H9 (cell line): ENCODE measurements around the gene HSPA4. TPM values are rescaled to one million over a fixed set of nuclear protein-coding genes. Genes with fewer than 3 reads are reported as not detected.

Source experiments
- DNase-seq: peaks from one replicate; pipeline ENCODE4 v3.0.0-alpha.2; 2017
- H2AFZ ChIP-seq: one replicate; pipeline ENCODE4 v1.6.1; 2013; ENCODE audit warnings: mild to moderate bottlenecking, low read length, control low read depth, moderate library complexity
- H2AK5ac ChIP-seq: 2 replicates; pipeline ENCODE4 v1.6.1; 2013; ENCODE audit warnings: low read length, control low read depth, mixed read lengths; ENCODE audit not compliant: insufficient read length
- H2BK120ac ChIP-seq: one replicate; pipeline ENCODE4 v1.6.1; 2013; ENCODE audit warnings: low read depth, mild to moderate bottlenecking, low read length, control low read depth, inconsistent platforms; ENCODE audit not compliant: poor library complexity, severe bottlenecking
- H2BK12ac ChIP-seq: 2 replicates; pipeline ENCODE4 v1.6.1; 2013; ENCODE audit warnings: low read length, control low read depth, mixed read lengths, low read depth; ENCODE audit not compliant: insufficient read length
- H2BK15ac ChIP-seq: 2 replicates; pipeline ENCODE4 v1.6.1; 2013; ENCODE audit warnings: low read depth, low read length, control low read depth
- H2BK20ac ChIP-seq: one replicate; pipeline ENCODE4 v1.6.1; 2013; ENCODE audit warnings: low read depth, mild to moderate bottlenecking, low read length, control low read depth, inconsistent platforms; ENCODE audit not compliant: poor library complexity, severe bottlenecking
- H2BK5ac ChIP-seq: 2 replicates; pipeline ENCODE4 v1.6.1; 2013; ENCODE audit warnings: low read length, control low read depth, mixed read lengths; ENCODE audit not compliant: insufficient read length
- H3K14ac ChIP-seq: 2 replicates; pipeline ENCODE4 v1.6.1; 2013; ENCODE audit warnings: low read length, control low read depth; ENCODE audit not compliant: insufficient read depth
- H3K18ac ChIP-seq: 2 replicates; pipeline ENCODE4 v1.6.1; 2013; ENCODE audit warnings: low read depth, mild to moderate bottlenecking, mixed read lengths, low read length, control low read depth; ENCODE audit not compliant: insufficient read length
- H3K23ac ChIP-seq: 2 replicates; pipeline ENCODE4 v1.6.1; 2013; ENCODE audit warnings: low read length, control low read depth, mixed read lengths, low read depth; ENCODE audit not compliant: insufficient read length
- H3K23me2 ChIP-seq: 2 replicates; pipeline ENCODE4 v1.6.1; 2013; ENCODE audit warnings: low read depth, mild to moderate bottlenecking, mixed read lengths, low read length, control low read depth; ENCODE audit not compliant: insufficient read length, poor library complexity, severe bottlenecking
- H3K27ac ChIP-seq: 2 replicates; pipeline ENCODE4 v1.5.1; 2013; ENCODE audit warnings: low read length, control low read depth, mixed read lengths, low read depth; ENCODE audit not compliant: insufficient read length
- H3K27me3 ChIP-seq: 2 replicates; pipeline ENCODE4 v1.6.1; 2013; ENCODE audit warnings: low read length, control low read depth, inconsistent platforms; ENCODE audit not compliant: insufficient read depth
- H3K4ac ChIP-seq: 2 replicates; pipeline ENCODE4 v1.6.1; 2013; ENCODE audit warnings: low read depth, mild to moderate bottlenecking, control low read depth, inconsistent platforms, low read length, moderate library complexity
- H3K4me1 ChIP-seq: 2 replicates; pipeline ENCODE4 v1.6.1; 2013; ENCODE audit warnings: low read length, control low read depth, inconsistent platforms; ENCODE audit not compliant: insufficient read depth
- H3K4me2 ChIP-seq: 2 replicates; pipeline ENCODE4 v1.6.1; 2013; ENCODE audit warnings: low read length, control low read depth, mixed read lengths; ENCODE audit not compliant: insufficient read length, insufficient read depth
- H3K56ac ChIP-seq: 2 replicates; pipeline ENCODE4 v1.6.1; 2013; ENCODE audit warnings: low read depth, mild to moderate bottlenecking, mixed read lengths, low read length, control low read depth; ENCODE audit not compliant: insufficient read length
- H3K79me1 ChIP-seq: 2 replicates; pipeline ENCODE4 v1.6.1; 2013; ENCODE audit warnings: low read depth, mild to moderate bottlenecking, moderate library complexity, low read length, control low read depth, inconsistent platforms; ENCODE audit not compliant: insufficient read depth, poor library complexity, severe bottlenecking
- H3K79me2 ChIP-seq: 2 replicates; pipeline ENCODE4 v1.6.1; 2013; ENCODE audit warnings: low read length, control low read depth, inconsistent platforms; ENCODE audit not compliant: insufficient read depth
- H3K9ac ChIP-seq: 2 replicates; pipeline ENCODE4 v1.6.1; 2013; ENCODE audit warnings: low read length, control low read depth, mixed read lengths; ENCODE audit not compliant: insufficient read length; ENCODE audit errors: extremely low read depth
- H3K9me3 ChIP-seq: one replicate; pipeline ENCODE4 v1.6.1; 2013; ENCODE audit warnings: low read depth, low read length, inconsistent platforms; ENCODE audit not compliant: control insufficient read depth
- H3T11ph ChIP-seq: one replicate; pipeline ENCODE4 v1.6.1; 2013; ENCODE audit warnings: mild to moderate bottlenecking, low read length, control low read depth, inconsistent platforms
- H4K20me1 ChIP-seq: one replicate; pipeline ENCODE4 v1.6.1; 2013; ENCODE audit not compliant: control insufficient read depth, insufficient read length, insufficient read depth
- H4K5ac ChIP-seq: 2 replicates; pipeline ENCODE4 v1.6.1; 2013; ENCODE audit warnings: low read depth, mild to moderate bottlenecking, mixed read lengths, low read length, control low read depth; ENCODE audit not compliant: insufficient read length
- H4K8ac ChIP-seq: replicated peaks from 2 replicates; pipeline ENCODE4 v1.6.1; 2013; ENCODE audit warnings: low read length, control low read depth, mixed read lengths, low read depth; ENCODE audit not compliant: insufficient read length
- H4K91ac ChIP-seq: 2 replicates; pipeline ENCODE4 v1.6.1; 2013; ENCODE audit warnings: low read depth, mild to moderate bottlenecking, moderate library complexity, mixed read lengths, low read length, control low read depth; ENCODE audit not compliant: insufficient read length
- H3K27ac Mint-ChIP-seq, 3 experiments: 2 replicates in 2 of 3; 3 replicates in 1 of 3; pipeline ENCODE4 v1.8.0; 2020 to 2021; ENCODE audit warnings: mixed read lengths in 3 of 3, mild to moderate bottlenecking in 1 of 3, moderate library complexity in 1 of 3
- H3K27me3 Mint-ChIP-seq: 2 replicates; pipeline ENCODE4 v1.8.0; 2021; ENCODE audit warnings: low read depth, mild to moderate bottlenecking, moderate library complexity, mixed read lengths
- H3K36me3 Mint-ChIP-seq, 3 experiments: 2 replicates in 2 of 3; 3 replicates in 1 of 3; pipeline ENCODE4 v1.8.0; 2020 to 2021; ENCODE audit warnings: low read depth in 3 of 3, mixed read lengths in 3 of 3; ENCODE audit not compliant: insufficient read depth in 1 of 3
- H3K4me1 Mint-ChIP-seq, 2 experiments: 2 replicates each; pipeline ENCODE4 v1.8.0; 2020; ENCODE audit warnings: mixed read lengths in 2 of 2
- H3K4me3 Mint-ChIP-seq, 2 experiments: 2 replicates in 1 of 2; 3 replicates in 1 of 2; pipeline ENCODE4 v1.8.0; 2020 to 2021; ENCODE audit warnings: mild to moderate bottlenecking in 2 of 2, mixed read lengths in 2 of 2, moderate library complexity in 1 of 2
- H3K9me3 Mint-ChIP-seq, 2 experiments: 2 replicates in 1 of 2; 3 replicates in 1 of 2; pipeline ENCODE4 v1.8.0; 2020; ENCODE audit warnings: mild to moderate bottlenecking in 2 of 2, mixed read lengths in 2 of 2, moderate library complexity in 1 of 2
- WGBS: extraction: QIAGEN DNeasy Blood & Tissue Kit; methylation state at CpG from one replicate; pipeline ENCODE4 v1.1.7; 2013; ENCODE audit warnings: missing lambda C conversion rate, low lambda C conversion rate, mixed read lengths; ENCODE audit not compliant: insufficient read length; ENCODE audit errors: extremely low coverage; 5-methylcytosine and 5-hydroxymethylcytosine counted together
- total RNA-seq: library from RNA; stranded (reverse); gene quantifications from 2 replicates; pipeline ENCODE4 v1.2.1, GENCODE V29; 2021
- TF ChIP-seq, protein P1 (sequence below): fragments of 200-600 bp; sonication (generic); conservative IDR thresholded peaks from 3 replicates; pipeline ENCODE4 v1.8.0; 2021; ENCODE audit warnings: antibody characterized with exemption, mild to moderate bottlenecking

HSPA4 gene
- total RNA-seq, 1 experiment from 2014 or later = 293 TPM

DNA sequence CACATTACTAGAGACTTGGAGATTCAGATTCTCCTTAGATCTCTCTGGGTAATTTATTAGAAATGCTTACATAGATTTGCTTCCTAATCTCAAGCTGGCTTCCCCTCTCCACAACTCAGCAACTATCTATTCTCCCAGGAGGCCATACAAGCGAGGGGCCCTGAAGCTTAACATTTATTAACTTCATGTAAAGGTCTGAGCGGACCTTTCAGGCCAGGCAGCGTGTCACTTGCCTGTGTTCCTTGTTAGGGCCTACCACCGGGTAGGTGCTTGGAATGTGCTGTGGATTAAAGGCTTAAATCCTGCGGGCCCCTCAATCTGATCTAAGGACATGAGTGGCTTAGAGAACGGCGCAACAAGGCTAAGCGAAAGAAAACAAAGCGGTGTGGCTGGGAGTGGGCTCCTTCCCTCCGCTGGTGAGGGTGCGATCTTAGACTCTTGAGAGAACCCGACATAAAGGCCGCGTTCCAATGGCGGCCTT, 712 bp upstream of the HSPA4 start:
- Histone ChIP-seq H3K4me2 (peak overlapping the region; percentile 64), H3K27ac (peak overlapping the region; percentile 96), H2BK5ac (peak overlapping the region; percentile 76), H3K27me3 (no peaks in the 10 kb centered on the region), H2AFZ (no peak overlapping the region), H3K79me1 (no peaks in the 10 kb centered on the region), H4K5ac (peak overlapping the region; percentile 79), H2BK120ac (peak overlapping the region; percentile 3), H2AK5ac (no peak overlapping the region), H3K18ac (peak overlapping the region; percentile 99), H2BK12ac (peak overlapping the region; percentile 31), H3K4me1 (peaks cover 2% of the 10 kb centered on the region; the same call in 1 of the 2 replicates), H2BK20ac (no peak overlapping the region), H3T11ph (peak overlapping the region; percentile 0), H4K91ac (peak overlapping the region; percentile 45), H3K79me2 (peaks cover 39% of the 10 kb centered on the region), H4K20me1 (no peaks in the 10 kb centered on the region), H3K14ac (peak overlapping the region; percentile 97), H3K56ac (peak overlapping the region; percentile 53), H3K23ac (no peak overlapping the region), H3K9me3 (no peaks in the 10 kb centered on the region), H4K8ac (peak overlapping the region; percentile 3), H3K23me2 (peaks cover 10% of the 10 kb centered on the region), H2BK15ac (no peak overlapping the region), H3K9ac (peak overlapping the region; percentile 99), H3K4ac (peak overlapping the region; percentile 26; the same call in 1 of the 2 replicates)
- H3K9me3 Mint-ChIP-seq = no peaks in the 10 kb centered on the region; a peak in 2 of 5 replicates
- no peaks in the 10 kb centered on the region for H3K27me3 Mint-ChIP-seq
- WGBS = no CpG with 5 or more reads among the region's 15 CpGs
- peaks cover 4 to 20% (median 12%) of the 10 kb centered on the region in 3 experiments; a peak in 6 of 7 replicates for H3K36me3 Mint-ChIP-seq
- peak overlapping the region; percentile 100 for H3K27ac Mint-ChIP-seq
- no peak for DNase-seq
- TF ChIP-seq, protein P1, sequence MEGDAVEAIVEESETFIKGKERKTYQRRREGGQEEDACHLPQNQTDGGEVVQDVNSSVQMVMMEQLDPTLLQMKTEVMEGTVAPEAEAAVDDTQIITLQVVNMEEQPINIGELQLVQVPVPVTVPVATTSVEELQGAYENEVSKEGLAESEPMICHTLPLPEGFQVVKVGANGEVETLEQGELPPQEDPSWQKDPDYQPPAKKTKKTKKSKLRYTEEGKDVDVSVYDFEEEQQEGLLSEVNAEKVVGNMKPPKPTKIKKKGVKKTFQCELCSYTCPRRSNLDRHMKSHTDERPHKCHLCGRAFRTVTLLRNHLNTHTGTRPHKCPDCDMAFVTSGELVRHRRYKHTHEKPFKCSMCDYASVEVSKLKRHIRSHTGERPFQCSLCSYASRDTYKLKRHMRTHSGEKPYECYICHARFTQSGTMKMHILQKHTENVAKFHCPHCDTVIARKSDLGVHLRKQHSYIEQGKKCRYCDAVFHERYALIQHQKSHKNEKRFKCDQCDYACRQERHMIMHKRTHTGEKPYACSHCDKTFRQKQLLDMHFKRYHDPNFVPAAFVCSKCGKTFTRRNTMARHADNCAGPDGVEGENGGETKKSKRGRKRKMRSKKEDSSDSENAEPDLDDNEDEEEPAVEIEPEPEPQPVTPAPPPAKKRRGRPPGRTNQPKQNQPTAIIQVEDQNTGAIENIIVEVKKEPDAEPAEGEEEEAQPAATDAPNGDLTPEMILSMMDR = peak; percentile 12; the same call in 1 of the 3 replicates
- H3K4me3 Mint-ChIP-seq = peak overlapping the region; percentile 92 to 93
- H3K4me1 Mint-ChIP-seq = peaks cover 33 to 41% of the 10 kb centered on the region in 2 experiments
